ENCODE data around the gene GAPT. TPM values are rescaled to one million over a fixed set of nuclear protein-coding genes. Genes with fewer than 3 reads are reported as not detected.

Gene GAPT
- polyA plus RNA-seq, 1 donor from 2014 or later = not detected

- H3K9me3 ChIP-seq (ENCODE audit: low read length) = no peaks in the 10 kb centered on the region
- no peak for TF ChIP-seq POLR2AphosphoS5 (IDR thresholded peaks at IDR 0.05)
- no peak for TF ChIP-seq SMC3 (conservative IDR thresholded peaks at IDR 0.05; ENCODE audit: poor library complexity)
- no peak for TF ChIP-seq EP300 (conservative IDR thresholded peaks at IDR 0.05; ENCODE audit: poor library complexity, severe bottlenecking)
- no peak for TF ChIP-seq TAF1 (IDR thresholded peaks at IDR 0.05; ENCODE audit: low read depth)
- TF ChIP-seq, protein P1, sequence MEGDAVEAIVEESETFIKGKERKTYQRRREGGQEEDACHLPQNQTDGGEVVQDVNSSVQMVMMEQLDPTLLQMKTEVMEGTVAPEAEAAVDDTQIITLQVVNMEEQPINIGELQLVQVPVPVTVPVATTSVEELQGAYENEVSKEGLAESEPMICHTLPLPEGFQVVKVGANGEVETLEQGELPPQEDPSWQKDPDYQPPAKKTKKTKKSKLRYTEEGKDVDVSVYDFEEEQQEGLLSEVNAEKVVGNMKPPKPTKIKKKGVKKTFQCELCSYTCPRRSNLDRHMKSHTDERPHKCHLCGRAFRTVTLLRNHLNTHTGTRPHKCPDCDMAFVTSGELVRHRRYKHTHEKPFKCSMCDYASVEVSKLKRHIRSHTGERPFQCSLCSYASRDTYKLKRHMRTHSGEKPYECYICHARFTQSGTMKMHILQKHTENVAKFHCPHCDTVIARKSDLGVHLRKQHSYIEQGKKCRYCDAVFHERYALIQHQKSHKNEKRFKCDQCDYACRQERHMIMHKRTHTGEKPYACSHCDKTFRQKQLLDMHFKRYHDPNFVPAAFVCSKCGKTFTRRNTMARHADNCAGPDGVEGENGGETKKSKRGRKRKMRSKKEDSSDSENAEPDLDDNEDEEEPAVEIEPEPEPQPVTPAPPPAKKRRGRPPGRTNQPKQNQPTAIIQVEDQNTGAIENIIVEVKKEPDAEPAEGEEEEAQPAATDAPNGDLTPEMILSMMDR (IDR thresholded peaks at IDR 0.05; ENCODE audit: poor library complexity, severe bottlenecking) = no peak
- TF ChIP-seq, protein P2, sequence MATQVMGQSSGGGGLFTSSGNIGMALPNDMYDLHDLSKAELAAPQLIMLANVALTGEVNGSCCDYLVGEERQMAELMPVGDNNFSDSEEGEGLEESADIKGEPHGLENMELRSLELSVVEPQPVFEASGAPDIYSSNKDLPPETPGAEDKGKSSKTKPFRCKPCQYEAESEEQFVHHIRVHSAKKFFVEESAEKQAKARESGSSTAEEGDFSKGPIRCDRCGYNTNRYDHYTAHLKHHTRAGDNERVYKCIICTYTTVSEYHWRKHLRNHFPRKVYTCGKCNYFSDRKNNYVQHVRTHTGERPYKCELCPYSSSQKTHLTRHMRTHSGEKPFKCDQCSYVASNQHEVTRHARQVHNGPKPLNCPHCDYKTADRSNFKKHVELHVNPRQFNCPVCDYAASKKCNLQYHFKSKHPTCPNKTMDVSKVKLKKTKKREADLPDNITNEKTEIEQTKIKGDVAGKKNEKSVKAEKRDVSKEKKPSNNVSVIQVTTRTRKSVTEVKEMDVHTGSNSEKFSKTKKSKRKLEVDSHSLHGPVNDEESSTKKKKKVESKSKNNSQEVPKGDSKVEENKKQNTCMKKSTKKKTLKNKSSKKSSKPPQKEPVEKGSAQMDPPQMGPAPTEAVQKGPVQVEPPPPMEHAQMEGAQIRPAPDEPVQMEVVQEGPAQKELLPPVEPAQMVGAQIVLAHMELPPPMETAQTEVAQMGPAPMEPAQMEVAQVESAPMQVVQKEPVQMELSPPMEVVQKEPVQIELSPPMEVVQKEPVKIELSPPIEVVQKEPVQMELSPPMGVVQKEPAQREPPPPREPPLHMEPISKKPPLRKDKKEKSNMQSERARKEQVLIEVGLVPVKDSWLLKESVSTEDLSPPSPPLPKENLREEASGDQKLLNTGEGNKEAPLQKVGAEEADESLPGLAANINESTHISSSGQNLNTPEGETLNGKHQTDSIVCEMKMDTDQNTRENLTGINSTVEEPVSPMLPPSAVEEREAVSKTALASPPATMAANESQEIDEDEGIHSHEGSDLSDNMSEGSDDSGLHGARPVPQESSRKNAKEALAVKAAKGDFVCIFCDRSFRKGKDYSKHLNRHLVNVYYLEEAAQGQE (IDR thresholded peaks at IDR 0.05; ENCODE audit: borderline replicate concordance) = no peak
- TF ChIP-seq RAD21 (conservative IDR thresholded peaks at IDR 0.05) = no peak
- TF ChIP-seq EZH2 (IDR thresholded peaks at IDR 0.05; ENCODE audit: borderline replicate concordance, insufficient read depth, low read length, poor library complexity, severe bottlenecking) = no peak
- TF ChIP-seq MXI1 (conservative IDR thresholded peaks at IDR 0.05; ENCODE audit: poor library complexity, severe bottlenecking) = no peak
- no peak overlapping the region for H3K4me2 ChIP-seq (ENCODE audit: low read length)
- peaks cover 37% of the 10 kb centered on the region for H3K79me2 ChIP-seq (replicated peaks; ENCODE audit: insufficient read depth, low read length)
- no peak overlapping the region for H2AFZ ChIP-seq (ENCODE audit: low read depth, low read length)
- no peaks in the 10 kb centered on the region for H3K27me3 ChIP-seq (ENCODE audit: insufficient read depth, low read depth, low read length)
- no peak overlapping the region for H3K4me3 ChIP-seq (ENCODE audit: low read length)
- H3F3A ChIP-seq (ENCODE audit: insufficient read depth, low read length, poor library complexity, severe bottlenecking) = no peaks in the 10 kb centered on the region
- no peaks in the 10 kb centered on the region for H3K9me2 ChIP-seq (ENCODE audit: insufficient read depth, low read length)
- peaks cover under 1% of the 10 kb centered on the region for H4K20me1 ChIP-seq (ENCODE audit: insufficient read depth)
- peaks cover 40% of the 10 kb centered on the region for H3K36me3 ChIP-seq (ENCODE audit: insufficient read depth, low read length)
- H3K9ac ChIP-seq (ENCODE audit: low read length) = no peak overlapping the region
- H3K27ac ChIP-seq (ENCODE audit: low read length) = no peak overlapping the region
Observed at GRCh38 chr5:58451732-58452565, 39.3 kb upstream of the GAPT start.

GRCh38 chr5:58452566-58453258, 38.5 kb upstream of the GAPT start:
- Histone ChIP-seq H3K9ac (ENCODE audit: low read length) (no peak overlapping the region), H2AFZ (ENCODE audit: low read depth, low read length) (no peak overlapping the region), H3F3A (ENCODE audit: insufficient read depth, low read length, poor library complexity, severe bottlenecking) (no peaks in the 10 kb centered on the region), H3K79me2 (replicated peaks; ENCODE audit: insufficient read depth, low read length) (peaks cover 44% of the 10 kb centered on the region), H3K4me2 (ENCODE audit: low read length) (no peak overlapping the region), H3K27me3 (ENCODE audit: insufficient read depth, low read depth, low read length) (no peaks in the 10 kb centered on the region), H3K9me3 (ENCODE audit: low read length) (no peaks in the 10 kb centered on the region), H3K27ac (ENCODE audit: low read length) (no peak overlapping the region), H3K4me3 (ENCODE audit: low read length) (peak overlapping the region; percentile 88), H3K9me2 (ENCODE audit: insufficient read depth, low read length) (no peaks in the 10 kb centered on the region), H4K20me1 (ENCODE audit: insufficient read depth) (peaks cover 5% of the 10 kb centered on the region), H3K36me3 (ENCODE audit: insufficient read depth, low read length) (peaks cover 48% of the 10 kb centered on the region)
- TF ChIP-seq, protein P2 (IDR thresholded peaks at IDR 0.05; ENCODE audit: borderline replicate concordance) = no peak
- TF ChIP-seq SMC3 (conservative IDR thresholded peaks at IDR 0.05; ENCODE audit: poor library complexity) (no peak), POLR2AphosphoS5 (IDR thresholded peaks at IDR 0.05) (no peak), EZH2 (IDR thresholded peaks at IDR 0.05; ENCODE audit: borderline replicate concordance, insufficient read depth, low read length, poor library complexity, severe bottlenecking) (no peak)

All from neural cell (in vitro differentiated cells).